Measurements from ENCODE around the gene PRSS57. TPM values are rescaled to one million over a fixed set of nuclear protein-coding genes. Genes with fewer than 3 reads are reported as not detected.

PRSS57 gene
- total RNA-seq, 2 experiments from 2014 or later: not detected

GRCh38 chr19:723714-724113, 28.5 kb upstream of the PRSS57 start:
- CTCF ChIA-PET (ENCODE audit: unreplicated experiment): no interaction called here
- DNase-seq (ENCODE audit: low spot score): no peak
- Histone ChIP-seq H3K4me2 (ENCODE audit: low read length) (no peak overlapping the region), H3K36me3 (ENCODE audit: insufficient read depth, low read length) (no peaks in the 10 kb centered on the region), H3K9me3 (ENCODE audit: low read length) (no peaks in the 10 kb centered on the region), H2AFZ (ENCODE audit: low read length) (no peak overlapping the region), H4K20me1 (ENCODE audit: insufficient read depth, low read length) (no peaks in the 10 kb centered on the region), H3K4me3 (ENCODE audit: low read depth, low read length, poor library complexity, severe bottlenecking) (no peak overlapping the region), H3K27ac (ENCODE audit: low read depth, low read length, poor library complexity, severe bottlenecking) (no peak overlapping the region), H3K9me2 (ENCODE audit: insufficient read depth, low read length) (no peaks in the 10 kb centered on the region), H3K79me2 (ENCODE audit: insufficient read depth, low read depth, low read length) (no peaks in the 10 kb centered on the region), H3K4me1 (ENCODE audit: insufficient read depth, low read length, poor library complexity, severe bottlenecking) (peaks cover 27% of the 10 kb centered on the region)
- POLR2A ChIA-PET: interaction anchor here (0.6 kb wide), 1 partner anchor 22 kb away, joined by 3 read pairs; no protein-coding TSS in a partner anchor
- TF ChIP-seq CTCF (conservative IDR thresholded peaks at IDR 0.05; ENCODE audit: low read length): no peak
- intact Hi-C loops (cut with micrococcal nuclease; ENCODE audit: unreplicated experiment): no loop called here
- no TSS peak for BruUV-seq (replicated peaks)

- POLR2A ChIA-PET: interaction anchor here (0.6 kb wide), 1 partner anchor 22 kb away, joined by 3 read pairs; no protein-coding TSS in a partner anchor
- H3K27ac ChIP-seq (ENCODE audit: low read depth, low read length, poor library complexity, severe bottlenecking): no peak overlapping the region
- peak overlapping the region; percentile 3 for H3K4me3 ChIP-seq (ENCODE audit: low read depth, low read length, poor library complexity, severe bottlenecking)
- no peak for DNase-seq (ENCODE audit: low spot score)
- intact Hi-C loops (cut with micrococcal nuclease; ENCODE audit: unreplicated experiment): no loop called here
- H3K9me3 ChIP-seq (ENCODE audit: low read length): no peaks in the 10 kb centered on the region
- BruUV-seq (replicated peaks): no TSS peak
- no peak overlapping the region for H2AFZ ChIP-seq (ENCODE audit: low read length)
- peak overlapping the region; percentile 52 for H3K4me2 ChIP-seq (ENCODE audit: low read length)
- H3K36me3 ChIP-seq (ENCODE audit: insufficient read depth, low read length): no peaks in the 10 kb centered on the region
- no peaks in the 10 kb centered on the region for H4K20me1 ChIP-seq (ENCODE audit: insufficient read depth, low read length)
- CTCF ChIA-PET (ENCODE audit: unreplicated experiment): no interaction called here
- H3K4me1 ChIP-seq (ENCODE audit: insufficient read depth, low read length, poor library complexity, severe bottlenecking): peaks cover 26% of the 10 kb centered on the region
- TF ChIP-seq EZH2phosphoT487 (IDR thresholded peaks at IDR 0.05; ENCODE audit: borderline replicate concordance, low read depth, low read length): no peak
- no peak for TF ChIP-seq CTCF (conservative IDR thresholded peaks at IDR 0.05; ENCODE audit: low read length)
- no peaks in the 10 kb centered on the region for H3K79me2 ChIP-seq (ENCODE audit: insufficient read depth, low read depth, low read length)
- no peaks in the 10 kb centered on the region for H3K9me2 ChIP-seq (ENCODE audit: insufficient read depth, low read length)
Observed at GRCh38 chr19:723247-723646, 28.0 kb upstream of the PRSS57 start.

GRCh38 chr19:722553-723101, 27.4 kb upstream of the PRSS57 start:
- Histone ChIP-seq H3K4me1 (ENCODE audit: insufficient read depth, low read length, poor library complexity, severe bottlenecking) (peaks cover 26% of the 10 kb centered on the region), H2AFZ (ENCODE audit: low read length) (no peak overlapping the region), H3K79me2 (ENCODE audit: insufficient read depth, low read depth, low read length) (no peaks in the 10 kb centered on the region), H3K27ac (ENCODE audit: low read depth, low read length, poor library complexity, severe bottlenecking) (peak overlapping the region; percentile 38), H4K20me1 (ENCODE audit: insufficient read depth, low read length) (no peaks in the 10 kb centered on the region), H3K9me2 (ENCODE audit: insufficient read depth, low read length) (no peaks in the 10 kb centered on the region), H3K36me3 (ENCODE audit: insufficient read depth, low read length) (no peaks in the 10 kb centered on the region), H3K4me3 (ENCODE audit: low read depth, low read length, poor library complexity, severe bottlenecking) (peak overlapping the region; percentile 3), H3K4me2 (ENCODE audit: low read length) (peak overlapping the region; percentile 52), H3K9me3 (ENCODE audit: low read length) (no peaks in the 10 kb centered on the region)
- POLR2A ChIA-PET: no interaction called here
- intact Hi-C loops (cut with micrococcal nuclease; ENCODE audit: unreplicated experiment): no loop called here
- TF ChIP-seq CTCF (conservative IDR thresholded peaks at IDR 0.05; ENCODE audit: low read length) (no peak), EZH2phosphoT487 (IDR thresholded peaks at IDR 0.05; ENCODE audit: borderline replicate concordance, low read depth, low read length) (no peak)
- peak; percentile 71 for DNase-seq (ENCODE audit: low spot score)
- BruUV-seq (replicated peaks): no TSS peak
- CTCF ChIA-PET (ENCODE audit: unreplicated experiment): no interaction called here
